Bone marrow (tissue), 2 donors: ENCODE results near the gene MAP1B.
"Not testable (repeated sequence)": the region's sequence is repeated elsewhere in the genome, so short reads cannot be mapped to it uniquely, and the experiment has no call there.

Experiments
- DNase-seq, 2 donors: peaks; one replicate each; lab custom pipeline; 2025; lab: John Stamatoyannopoulos, UW

The MAP1B gene

DNA sequence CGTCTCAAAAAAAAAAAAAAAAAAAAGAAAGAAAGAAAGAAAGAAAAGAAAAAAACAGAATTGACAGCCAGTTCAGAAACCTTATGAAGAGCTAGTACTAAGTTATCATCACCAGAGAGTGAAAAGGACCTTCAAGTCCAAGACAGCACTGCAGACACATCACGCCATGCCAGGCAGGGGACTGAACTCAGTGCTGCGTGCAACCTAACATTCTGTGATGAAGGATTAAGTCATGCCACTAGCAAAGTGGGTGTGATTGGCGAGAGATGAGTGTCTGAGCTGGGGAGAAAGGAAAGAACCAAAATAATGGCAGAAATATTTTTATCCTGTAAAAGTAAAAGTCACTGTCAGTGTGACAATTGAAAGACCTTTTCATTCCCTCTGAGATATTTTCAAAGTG, 54.7 kb downstream of the MAP1B start:
- DNase-seq = no peak

DNA sequence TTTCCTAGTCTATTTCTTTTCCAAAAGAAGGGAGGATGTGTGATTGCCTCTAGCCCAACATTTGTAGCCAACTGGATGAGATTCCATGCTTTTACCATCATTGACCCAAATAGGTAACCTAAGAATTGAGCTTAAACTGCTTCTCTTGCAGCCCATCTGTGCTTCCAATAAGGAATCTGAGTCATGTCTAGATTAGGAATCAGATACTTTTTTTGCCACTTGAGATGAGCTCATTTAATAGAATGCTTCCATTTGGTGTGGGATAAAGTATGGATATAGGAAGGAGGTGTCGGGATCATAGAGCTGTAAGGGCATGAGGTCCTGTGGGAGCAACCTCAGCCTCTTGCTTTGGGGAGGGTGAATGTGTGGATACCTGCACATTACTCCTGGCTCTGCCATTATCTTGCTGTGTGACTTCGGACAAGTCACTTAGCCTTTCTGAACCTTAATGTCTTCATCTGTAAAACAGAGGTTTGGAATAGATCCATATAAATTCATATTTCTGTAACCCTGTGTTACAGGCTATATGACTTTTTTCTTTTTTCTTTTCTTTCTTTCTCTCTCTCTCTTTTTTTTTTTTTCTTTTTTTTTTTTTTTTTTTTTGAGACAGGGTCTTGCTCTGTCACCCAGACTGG, 56.2 kb downstream of the MAP1B start:
- DNase-seq = no peak

DNA sequence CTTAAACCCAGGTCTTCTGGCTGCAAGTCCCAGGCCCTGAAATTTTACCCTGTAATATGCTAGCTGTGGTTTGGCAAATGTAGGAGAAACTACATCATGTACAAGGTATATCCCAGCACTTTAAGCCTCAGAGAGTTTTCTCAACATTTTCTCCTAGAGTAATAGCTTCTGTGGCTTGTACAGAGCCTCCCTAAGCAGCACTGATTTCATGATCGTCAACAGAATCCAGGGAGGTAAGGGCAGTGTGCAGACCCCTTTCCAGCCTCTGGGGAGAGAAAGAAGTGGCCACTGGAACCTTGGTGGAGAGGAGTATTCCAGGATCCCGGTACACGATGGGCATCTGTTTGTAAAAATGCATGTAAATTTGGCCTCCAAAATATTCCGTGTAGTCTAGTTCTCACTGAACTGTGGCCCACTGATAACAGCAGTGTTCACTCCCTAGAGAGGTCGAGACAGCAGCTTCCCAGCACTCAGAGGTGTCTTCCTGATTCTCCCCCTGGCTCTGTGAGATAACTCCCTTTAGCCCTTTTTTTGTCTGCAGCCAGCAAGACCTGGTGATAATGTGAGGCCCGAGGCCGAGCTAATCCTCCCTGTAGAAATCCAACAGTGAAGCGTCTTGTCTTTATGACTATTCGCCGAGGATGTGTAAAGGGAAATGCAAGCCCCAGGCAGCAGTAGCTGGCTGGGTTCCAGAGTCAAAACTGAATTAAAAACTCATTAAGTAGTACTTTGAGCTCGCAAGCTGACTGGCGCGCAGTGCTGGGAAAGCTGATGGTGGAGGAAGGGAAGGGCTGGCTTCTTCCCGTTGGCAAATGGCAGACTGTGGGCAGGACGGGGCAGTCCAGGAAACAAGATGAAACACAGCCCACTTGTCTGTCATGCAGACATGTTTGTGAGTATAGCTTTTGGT, 59.0 kb downstream of the MAP1B start:
- DNase-seq = no peak

DNA sequence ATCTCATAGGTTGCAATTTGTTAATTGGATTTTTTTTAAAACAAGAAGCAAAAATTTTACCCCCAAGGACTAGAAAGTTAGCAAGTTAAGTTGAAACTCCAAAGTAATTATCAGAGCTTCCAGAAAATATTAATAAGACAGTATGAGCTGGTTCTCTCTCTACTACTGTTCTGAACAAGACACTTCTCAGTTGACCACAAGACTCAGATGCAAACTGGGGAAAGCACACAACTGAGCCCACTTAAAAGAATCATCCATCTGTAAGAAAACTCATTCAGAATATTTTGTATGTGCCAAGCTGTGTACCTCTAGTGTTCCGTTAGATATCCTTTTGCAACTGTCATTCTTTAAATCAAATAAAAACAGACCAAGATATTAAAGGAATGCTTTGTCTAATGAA, 60.0 kb downstream of the MAP1B start:
- DNase-seq = no peak

DNA sequence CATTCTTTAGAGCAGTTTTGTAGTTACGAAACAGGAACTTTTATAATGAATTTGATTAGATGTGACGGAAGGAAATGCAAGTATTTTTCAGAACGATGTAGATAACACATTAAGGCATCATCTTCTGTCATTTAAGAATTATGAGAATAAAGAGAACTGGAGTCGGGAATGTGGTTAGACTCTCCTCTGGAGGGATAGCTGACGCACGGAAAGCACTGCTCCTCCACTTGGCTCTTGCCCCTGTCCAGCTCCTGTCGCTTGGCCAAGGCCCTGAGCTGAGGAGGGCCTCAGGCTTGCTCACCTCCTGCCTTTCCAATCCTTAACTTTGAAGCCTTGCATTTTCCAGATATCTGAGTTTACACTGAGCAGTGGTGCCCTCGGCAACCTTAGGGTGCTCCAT, 60.5 kb downstream of the MAP1B start:
- DNase-seq = no peak

DNA sequence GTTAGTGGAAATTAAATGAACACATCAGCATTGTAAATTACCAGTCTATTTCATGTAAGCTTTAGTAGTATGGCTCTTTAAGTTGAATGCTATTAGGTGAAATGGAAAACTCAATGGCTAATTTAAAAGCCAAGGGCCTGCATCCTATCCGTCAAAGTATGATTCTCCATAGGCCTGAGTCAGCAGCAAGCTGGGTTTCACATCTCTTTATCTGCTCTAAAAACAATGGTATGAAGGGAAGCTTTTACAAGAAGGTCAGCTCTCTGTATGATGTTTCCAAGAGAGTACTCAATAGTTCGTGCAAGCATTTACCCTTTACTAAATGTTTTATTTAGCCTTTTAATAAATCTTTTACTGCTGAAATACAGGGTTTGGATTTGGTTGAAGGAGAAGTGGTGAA, 62.8 kb downstream of the MAP1B start:
- no peak for DNase-seq

DNA sequence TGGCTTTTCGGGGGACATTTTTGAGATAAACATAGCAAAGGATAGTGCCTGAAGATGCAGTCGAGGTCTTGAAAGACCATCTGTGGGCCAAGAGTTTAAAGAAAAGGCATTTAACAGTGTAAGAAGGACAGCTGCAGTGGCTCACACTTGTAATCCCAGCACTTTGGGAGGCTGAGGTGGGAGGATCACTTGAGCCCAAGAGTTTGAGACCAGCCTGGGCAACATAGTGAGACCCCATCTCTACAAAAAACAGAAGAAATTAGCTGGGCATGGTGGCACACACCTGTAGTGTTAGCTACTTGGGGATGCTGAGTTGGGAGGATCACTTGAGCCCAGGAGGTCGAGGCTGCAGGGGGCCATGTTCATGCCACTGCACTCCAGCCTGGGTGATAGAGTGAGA, 63.9 kb downstream of the MAP1B start:
- DNase-seq = not testable (repeated sequence)

DNA sequence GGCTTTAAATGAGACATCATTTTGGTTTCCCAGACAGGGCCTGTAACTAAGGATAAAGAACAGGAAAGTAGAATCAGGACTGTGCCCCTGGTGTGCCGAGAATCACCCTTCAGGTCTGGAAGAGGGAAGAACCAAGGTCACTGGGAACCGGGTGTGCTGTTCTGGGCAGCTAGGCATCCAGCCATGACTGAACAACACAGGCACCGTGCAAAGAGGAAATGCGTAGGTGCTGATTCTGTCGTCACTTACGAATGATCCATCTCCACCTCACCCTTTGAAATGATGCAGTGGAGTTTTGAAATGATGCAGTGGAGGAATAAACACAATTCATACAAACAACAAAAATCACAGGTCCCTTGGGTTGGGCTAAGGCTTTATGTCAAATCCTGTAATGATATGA, 64.4 kb downstream of the MAP1B start:
- DNase-seq = no peak

DNA sequence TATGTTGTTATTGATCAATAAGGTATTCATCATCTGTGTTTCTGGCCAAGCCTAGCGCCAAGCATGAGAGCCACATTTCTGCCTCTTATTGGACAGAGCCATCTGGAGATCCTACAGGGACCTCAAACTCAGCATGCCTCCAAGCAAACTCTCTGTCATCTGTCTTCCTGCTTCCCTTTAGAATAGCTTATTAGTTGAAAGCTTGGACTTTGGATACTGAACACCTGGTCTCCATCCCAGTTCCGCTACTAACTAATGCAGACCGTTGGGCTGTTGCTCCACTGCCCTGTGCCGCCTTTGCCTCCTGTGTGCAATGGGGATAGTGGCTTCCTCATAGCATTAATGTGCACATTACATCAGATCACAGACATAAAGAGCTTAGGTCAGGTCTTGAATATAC, 65.5 kb downstream of the MAP1B start:
- no peak for DNase-seq

DNA sequence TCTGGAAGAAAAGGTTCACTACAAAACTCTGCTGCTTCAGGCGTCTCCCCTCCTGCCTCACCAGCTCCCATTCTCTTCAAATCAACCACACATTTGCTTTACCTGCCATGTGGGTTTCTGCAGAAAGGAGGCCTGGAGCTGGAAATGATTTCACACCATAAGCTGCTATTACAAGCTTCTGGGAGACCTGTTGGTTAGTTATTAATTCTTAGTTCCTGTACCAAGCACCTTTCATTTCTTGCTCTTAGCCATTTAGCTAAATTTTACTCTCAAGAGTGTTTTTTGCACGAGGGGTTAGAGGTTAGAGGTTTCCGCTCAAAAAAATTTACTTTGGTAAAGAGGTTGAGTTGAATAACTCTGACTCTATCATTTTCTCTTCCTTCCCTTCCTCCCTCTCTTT, 70.3 kb downstream of the MAP1B start:
- DNase-seq = no peak

DNA sequence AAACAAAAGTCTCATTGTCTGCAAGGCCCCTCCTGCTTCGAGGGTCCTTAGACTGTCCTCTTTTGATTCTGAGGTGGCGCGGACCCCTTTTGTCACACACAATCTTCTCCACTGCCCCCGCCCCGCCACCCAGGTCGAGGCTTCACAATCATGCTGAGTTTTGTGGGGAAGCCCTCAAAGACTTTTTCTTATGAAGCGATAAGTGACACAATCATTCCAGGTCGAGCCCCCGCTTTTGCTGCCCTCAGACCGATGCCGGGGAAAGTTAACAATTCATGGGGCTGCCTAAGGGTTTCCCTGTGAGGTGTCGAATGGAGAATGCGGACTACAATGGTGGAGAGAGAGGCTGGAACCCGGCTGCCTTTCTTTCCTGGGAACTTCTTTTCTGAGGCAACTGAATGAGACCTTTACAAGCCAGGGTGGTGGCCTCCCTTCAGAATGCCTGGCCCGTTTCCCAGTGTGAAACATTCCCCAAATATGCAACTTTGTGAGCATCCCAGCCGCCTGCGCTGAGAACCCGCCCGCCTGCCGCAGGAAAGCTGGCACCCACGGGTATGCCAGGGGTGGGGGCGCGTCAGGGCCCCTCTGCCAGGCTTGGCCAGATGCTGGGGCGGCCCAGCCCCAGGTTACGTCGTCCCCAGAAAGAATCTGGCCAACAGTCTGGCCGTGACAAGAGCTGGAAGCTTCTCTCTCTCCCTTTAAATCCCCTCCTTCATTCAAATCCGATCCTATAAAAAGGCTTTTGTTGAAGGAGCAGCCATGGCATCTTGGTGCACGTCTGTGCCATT, 71.9 kb downstream of the MAP1B start:
- DNase-seq = no peak

DNA sequence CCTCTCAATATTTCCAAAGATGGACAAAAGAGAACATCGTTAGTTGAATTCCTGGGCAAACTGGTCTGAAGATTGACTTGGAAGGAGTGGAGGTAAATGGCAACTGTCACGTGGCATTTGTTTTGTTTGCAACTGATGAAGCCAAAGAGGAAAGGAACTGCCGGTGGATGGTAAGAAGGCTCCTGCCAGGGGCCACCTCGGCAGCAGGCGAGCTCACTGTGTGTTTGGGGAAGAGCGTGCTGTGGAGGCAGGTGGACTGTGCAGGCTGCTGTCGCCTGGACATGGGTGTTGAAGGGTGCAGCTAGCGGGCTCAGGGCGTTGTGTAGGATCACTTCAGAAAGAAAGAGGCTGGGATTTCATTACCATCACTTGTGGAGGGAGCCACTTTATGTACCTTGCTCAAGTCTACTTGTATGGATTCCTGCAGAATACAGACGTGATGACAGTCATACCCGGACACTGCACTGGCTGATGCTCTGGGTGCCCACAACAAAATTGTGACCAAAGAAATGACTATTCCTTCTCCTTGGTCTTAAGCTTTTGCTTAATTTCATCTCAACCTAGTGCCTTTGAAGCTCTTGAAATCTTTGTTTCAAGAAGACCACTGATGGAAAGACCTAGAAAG, 72.7 kb downstream of the MAP1B start:
- DNase-seq = no peak

DNA sequence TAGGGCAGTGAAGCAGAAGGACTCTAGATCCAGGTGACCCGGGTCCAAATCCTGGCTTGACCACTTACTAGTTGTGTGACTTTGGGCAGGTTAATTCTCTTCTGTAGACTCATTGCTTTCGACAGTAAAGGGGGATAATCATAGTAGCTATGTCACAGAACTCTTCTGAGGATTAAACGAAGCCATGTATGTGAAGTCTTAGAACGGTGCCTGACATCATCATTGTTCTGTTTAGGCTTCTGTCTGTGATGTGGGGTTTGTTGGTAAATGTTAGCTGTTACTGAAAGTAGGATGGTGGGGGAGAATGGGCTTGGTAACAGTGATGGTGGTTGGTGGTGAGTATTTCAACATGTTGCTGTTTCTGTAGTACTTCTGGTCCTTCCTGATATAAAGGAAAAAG, 73.7 kb downstream of the MAP1B start:
- DNase-seq = no peak

DNA sequence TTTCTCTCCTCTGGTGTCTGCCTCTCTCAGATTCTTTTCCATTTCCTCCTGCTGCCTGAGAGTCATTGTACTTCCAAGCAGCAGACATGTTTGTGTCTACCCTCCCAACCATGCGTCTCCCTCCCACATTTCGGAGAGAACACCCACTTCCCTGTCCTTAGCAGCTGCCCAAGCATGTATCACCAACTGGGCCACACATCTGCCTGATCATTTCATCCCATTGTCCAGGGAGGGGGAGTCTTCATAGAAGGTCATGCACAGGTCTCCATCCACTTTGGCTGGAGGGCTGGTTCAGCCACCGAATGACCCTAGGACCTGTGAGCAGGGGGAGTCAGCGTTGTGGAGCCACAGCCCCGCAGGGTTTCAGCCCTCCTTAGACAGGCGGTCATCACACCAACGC, 75.4 kb downstream of the MAP1B start:
- DNase-seq = no peak

DNA sequence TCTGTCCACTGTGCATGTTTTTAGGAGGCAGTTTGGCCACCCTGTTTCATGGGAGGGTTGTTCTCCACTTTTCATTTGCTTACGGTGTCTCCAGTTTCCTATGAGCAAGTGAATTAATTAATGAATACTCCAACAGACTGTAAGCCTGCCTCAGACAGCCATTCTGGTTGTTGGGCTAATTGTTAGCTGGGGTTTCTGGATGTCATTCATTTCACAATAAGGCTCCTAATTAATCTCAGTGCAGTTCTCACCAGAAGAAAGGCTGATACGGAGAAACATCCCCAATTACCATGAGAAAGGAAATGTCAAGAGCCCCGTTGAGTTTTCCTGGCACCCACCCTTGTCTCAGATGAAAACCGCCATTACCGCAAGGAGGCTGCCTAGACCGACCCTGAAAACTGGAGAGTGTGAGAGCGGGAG, 75.8 kb downstream of the MAP1B start:
- DNase-seq = no peak

DNA sequence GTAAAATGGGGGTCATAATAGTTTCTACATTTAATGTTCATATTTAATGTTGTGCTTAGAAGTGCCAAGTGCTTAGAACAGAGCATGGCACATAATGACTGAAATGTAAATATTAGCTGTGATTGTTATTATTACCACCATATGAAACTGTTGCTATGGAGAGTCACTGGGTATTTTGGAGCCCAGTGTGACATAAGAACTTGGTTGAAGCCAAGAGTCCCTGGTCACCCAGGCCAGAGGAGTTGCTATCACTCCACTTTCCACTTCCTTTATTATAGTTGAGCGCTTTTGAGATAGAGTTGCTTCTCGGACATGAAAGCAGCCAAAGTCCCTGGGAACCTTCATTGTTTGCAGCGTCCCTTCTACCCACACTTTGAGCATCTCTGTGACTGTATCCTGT, 77.1 kb downstream of the MAP1B start:
- DNase-seq = no peak

DNA sequence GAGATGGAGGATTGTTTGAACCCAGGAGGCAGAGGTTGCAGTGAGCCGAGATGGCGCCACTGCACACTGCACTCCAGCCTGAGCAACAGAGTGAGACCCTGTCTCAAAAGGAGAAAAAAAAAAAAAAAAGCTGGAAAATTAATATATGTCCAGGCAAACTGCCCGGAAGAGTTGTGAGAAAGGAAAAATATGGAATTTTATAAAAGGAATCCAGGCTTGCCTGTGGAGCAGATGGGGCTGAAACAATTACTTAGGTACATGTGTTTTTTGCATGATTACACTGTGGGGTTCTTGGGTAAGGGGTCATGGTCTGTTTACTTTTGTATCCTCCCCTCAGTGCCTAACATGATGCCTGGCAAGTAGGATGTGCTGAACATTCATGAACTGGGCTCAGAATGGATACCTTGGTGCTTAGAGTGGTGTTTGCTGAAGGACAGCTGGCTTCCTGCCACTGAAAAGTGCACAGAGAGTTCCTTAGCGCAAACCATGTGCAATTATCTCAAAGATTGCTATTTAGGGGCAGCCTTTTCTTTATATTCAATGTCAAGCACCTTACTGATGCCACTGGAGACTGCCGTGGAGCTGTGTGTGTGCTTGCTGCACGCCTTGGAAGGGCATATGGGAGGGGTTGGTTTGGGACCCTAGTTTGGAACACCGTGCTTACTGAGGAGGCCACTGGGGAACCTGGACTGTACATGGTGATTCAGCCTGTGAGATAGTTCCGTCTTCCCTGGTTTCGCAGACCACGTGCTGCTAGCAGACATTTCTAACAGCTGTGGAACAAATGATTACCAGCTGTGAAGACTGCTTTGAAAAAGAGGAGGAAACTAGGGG, 78.4 kb downstream of the MAP1B start:
- no peak for DNase-seq

DNA sequence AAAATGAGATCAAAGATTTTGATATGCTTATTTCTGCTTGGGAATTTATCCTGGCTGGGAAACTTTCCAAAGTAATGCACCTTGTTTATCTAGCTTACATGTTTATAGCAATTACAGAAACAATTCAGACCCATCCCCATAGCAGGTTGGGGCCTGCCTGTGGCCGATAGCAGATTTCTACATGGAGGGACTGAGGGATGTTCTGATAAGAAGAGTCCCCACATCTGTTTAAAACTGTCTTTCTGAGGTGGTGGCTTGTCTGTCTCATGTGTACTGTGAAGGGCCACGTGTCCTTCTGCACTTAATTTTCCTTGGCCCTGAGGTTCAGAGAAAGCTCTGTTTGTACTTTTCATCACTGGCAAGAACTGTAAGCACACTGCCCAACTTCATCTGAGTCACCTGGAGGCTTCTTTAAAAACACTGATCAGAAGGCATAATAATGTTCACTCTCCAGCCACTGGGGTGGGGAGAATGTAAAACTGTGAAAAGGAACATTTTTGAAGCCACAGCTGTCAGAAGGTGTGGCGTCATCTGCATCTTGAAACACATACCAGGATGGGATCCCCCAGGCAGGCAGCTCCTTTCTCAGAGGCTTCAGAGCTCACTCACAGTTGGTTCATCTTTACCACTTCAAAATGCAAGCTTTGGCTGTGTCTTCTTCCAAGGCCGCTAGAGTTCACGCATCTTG, 80.3 kb downstream of the MAP1B start:
- no peak for DNase-seq

DNA sequence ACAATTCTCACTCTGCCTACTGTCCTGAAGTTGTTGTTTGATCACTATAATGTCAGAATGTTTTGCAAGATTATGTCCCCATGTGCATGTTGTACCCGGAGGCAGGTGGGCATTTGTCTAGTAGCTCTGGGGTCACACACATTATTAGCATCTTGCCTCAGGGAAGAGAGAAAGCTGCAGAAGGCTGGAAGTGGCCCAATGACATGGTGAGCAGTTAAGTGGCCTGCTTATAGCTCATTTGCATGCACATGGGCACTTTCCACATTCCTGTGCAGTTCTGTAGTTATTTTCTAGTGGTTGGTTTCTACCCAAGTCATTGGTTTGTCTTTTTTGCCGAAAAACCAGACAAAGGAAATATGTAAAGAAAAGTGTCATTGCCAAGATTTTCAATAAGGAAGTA, 80.9 kb downstream of the MAP1B start:
- no peak for DNase-seq

DNA sequence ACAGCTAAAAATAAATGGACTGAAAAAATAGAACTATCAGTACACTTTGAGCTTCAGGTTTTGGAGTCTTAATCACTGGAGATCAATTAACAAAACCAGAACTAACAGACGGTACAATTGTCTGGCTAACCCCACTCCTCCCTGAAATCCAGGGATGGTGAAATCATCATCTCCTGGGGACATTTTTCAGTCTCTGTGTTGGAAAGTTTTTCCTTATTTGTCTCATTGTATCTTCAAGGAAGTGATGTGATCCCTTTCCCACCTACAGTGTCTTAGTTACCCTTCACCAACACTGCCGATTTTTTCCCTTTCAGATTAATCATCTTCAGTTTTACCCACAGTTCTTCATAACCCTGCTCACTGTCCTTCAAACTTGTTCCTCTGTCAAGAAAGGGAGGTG, 81.9 kb downstream of the MAP1B start:
- no peak for DNase-seq

DNA sequence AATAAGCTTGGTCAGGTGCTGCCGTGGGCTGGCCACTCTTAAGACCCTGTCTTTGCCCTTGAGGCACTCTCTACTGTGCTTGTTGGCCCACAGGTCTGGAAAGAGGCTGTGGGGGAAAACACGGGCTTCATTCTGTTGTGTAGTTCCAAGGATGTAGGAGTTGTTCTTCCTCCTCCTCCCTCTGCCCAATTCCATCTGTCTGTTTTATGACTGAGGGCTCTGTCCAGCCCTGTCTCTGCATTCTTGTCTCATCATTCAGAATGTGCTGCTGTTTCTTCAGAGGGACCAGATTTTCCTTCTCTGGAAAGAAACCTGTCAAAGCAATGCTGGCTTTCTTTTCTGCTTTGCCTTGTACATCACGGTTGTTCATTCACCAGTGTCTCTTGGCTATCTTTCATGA, 84.1 kb downstream of the MAP1B start:
- no peak for DNase-seq
